SK-N-DZ (cell line): ENCODE results near the gene PARD3B.

ENCODE experiments used
- DNase-seq: peaks from one replicate; pipeline ENCODE4 v3.0.0-alpha.2; 2015; ENCODE audit warnings: low spot score

PARD3B gene

GRCh38 chr2:205115511-205115910 is 570.2 kb downstream of the PARD3B start:
- no peak for DNase-seq

- no peak for DNase-seq
Observed at GRCh38 chr2:205117125-205117524, 571.9 kb downstream of the PARD3B start.

GRCh38 chr2:205119136-205119535 is 573.9 kb downstream of the PARD3B start:
- DNase-seq: no peak

GRCh38 chr2:205128726-205129125 is 583.5 kb downstream of the PARD3B start:
- no peak for DNase-seq

- no peak for DNase-seq
Observed at GRCh38 chr2:205129531-205129930, 584.3 kb downstream of the PARD3B start.

- no peak for DNase-seq
Observed at GRCh38 chr2:205130111-205130829, 585.0 kb downstream of the PARD3B start.

- DNase-seq: peak; percentile 64
Observed at GRCh38 chr2:205133544-205133943, 588.3 kb downstream of the PARD3B start.

GRCh38 chr2:205138735-205139134 is 593.5 kb downstream of the PARD3B start:
- DNase-seq: no peak

GRCh38 chr2:205139822-205140463 is 594.7 kb downstream of the PARD3B start:
- peak; percentile 40 for DNase-seq

- no peak for DNase-seq
Observed at GRCh38 chr2:205141381-205141780, 596.1 kb downstream of the PARD3B start.

GRCh38 chr2:205145888-205146287 is 600.6 kb downstream of the PARD3B start:
- no peak for DNase-seq

- peak; percentile 92 for DNase-seq
Observed at GRCh38 chr2:205148755-205149154, 603.5 kb downstream of the PARD3B start.

- DNase-seq: no peak
Observed at GRCh38 chr2:205156457-205156856, 611.2 kb downstream of the PARD3B start.

GRCh38 chr2:205158404-205158803 is 613.1 kb downstream of the PARD3B start:
- peak; percentile 61 for DNase-seq

GRCh38 chr2:205161156-205161839 is 616.0 kb downstream of the PARD3B start:
- no peak for DNase-seq

- no peak for DNase-seq
Observed at GRCh38 chr2:205166745-205167144, 621.5 kb downstream of the PARD3B start.

GRCh38 chr2:205169012-205169411 is 623.7 kb downstream of the PARD3B start:
- DNase-seq: no peak

GRCh38 chr2:205169464-205169863 is 624.2 kb downstream of the PARD3B start:
- no peak for DNase-seq

- DNase-seq: no peak
Observed at GRCh38 chr2:205170399-205170798, 625.1 kb downstream of the PARD3B start.

- DNase-seq: no peak
Observed at GRCh38 chr2:205171261-205171940, 626.1 kb downstream of the PARD3B start.

- no peak for DNase-seq
Observed at GRCh38 chr2:205175831-205176230, 630.6 kb downstream of the PARD3B start.

GRCh38 chr2:205176546-205176945 is 631.3 kb downstream of the PARD3B start:
- DNase-seq: no peak
